HG02943 (cell line): Measurements from ENCODE around the gene CHDH.

Source experiments
- ATAC-seq: cut with Tn5 transposase; IDR thresholded peaks from one replicate; pipeline ENCODE4 v1.9.1; 2021; ENCODE audit warnings: mild to moderate bottlenecking, low read depth, moderate library complexity; ENCODE audit not compliant: unreplicated experiment

CHDH gene, protein sequence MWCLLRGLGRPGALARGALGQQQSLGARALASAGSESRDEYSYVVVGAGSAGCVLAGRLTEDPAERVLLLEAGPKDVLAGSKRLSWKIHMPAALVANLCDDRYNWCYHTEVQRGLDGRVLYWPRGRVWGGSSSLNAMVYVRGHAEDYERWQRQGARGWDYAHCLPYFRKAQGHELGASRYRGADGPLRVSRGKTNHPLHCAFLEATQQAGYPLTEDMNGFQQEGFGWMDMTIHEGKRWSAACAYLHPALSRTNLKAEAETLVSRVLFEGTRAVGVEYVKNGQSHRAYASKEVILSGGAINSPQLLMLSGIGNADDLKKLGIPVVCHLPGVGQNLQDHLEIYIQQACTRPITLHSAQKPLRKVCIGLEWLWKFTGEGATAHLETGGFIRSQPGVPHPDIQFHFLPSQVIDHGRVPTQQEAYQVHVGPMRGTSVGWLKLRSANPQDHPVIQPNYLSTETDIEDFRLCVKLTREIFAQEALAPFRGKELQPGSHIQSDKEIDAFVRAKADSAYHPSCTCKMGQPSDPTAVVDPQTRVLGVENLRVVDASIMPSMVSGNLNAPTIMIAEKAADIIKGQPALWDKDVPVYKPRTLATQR

DNA sequence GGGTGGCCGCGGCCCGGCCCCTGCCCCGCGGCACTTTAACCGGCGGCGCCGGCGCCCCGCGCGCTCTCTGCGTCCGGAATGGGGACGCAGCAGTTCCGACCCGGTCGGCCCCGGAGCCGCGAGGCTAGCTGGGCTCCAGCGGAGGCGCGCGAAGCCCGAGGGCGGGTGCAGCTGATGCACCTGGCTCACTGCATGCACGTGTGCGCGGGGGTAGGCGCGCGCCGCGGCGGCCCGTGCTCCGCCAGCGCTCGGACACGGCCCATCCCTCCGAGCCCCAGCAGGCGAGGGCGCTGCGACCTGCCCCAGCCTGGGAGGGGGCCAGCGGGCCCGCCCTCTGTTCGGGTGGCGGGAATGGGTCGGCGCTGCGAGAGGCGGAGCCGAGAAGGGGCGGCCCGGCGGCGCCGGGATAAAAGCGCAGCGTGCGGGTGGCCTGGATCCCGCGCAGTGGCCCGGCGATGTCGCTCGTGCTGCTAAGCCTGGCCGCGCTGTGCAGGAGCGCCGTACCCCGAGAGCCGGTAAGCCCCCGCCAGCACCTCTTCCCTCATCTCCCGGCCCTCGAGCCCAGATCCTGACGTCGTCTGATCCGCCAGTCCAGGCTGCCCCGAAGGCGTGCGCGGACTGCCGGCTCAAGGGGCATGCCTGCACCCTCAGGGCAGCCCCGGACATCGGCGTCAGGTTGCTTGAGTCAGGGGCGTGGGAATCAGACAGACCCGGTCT lies at the start of gene CHDH, which contains the start of gene IL17RB:
CHDH (minus strand) TSS at position 286 of the 717 bp plus-strand sequence. CDS start 22,411 bp downstream, outside the sequence.
IL17RB (plus strand) TSS at position 435 of the 717 bp plus-strand sequence; CDS start at position 456, 21 bp downstream.
- peak; percentile 26 for ATAC-seq

DNA sequence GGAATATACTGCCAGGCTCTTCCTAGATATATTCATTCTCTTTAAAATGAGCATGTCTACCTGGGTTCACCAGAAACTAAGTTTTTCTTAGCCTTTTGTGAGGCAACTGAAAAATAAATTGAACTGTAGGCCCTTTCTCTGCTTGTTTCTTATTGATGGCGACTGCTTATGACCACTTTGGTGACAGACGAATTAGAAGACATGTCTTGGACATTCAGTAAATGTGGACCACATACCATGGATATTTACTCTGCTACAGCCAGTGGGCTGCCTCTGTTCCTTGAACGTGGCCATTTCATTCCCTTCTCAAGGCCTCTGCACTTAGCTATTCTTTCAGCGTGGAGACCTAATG lies 46.0 kb upstream of the CHDH start:
- no peak for ATAC-seq

DNA sequence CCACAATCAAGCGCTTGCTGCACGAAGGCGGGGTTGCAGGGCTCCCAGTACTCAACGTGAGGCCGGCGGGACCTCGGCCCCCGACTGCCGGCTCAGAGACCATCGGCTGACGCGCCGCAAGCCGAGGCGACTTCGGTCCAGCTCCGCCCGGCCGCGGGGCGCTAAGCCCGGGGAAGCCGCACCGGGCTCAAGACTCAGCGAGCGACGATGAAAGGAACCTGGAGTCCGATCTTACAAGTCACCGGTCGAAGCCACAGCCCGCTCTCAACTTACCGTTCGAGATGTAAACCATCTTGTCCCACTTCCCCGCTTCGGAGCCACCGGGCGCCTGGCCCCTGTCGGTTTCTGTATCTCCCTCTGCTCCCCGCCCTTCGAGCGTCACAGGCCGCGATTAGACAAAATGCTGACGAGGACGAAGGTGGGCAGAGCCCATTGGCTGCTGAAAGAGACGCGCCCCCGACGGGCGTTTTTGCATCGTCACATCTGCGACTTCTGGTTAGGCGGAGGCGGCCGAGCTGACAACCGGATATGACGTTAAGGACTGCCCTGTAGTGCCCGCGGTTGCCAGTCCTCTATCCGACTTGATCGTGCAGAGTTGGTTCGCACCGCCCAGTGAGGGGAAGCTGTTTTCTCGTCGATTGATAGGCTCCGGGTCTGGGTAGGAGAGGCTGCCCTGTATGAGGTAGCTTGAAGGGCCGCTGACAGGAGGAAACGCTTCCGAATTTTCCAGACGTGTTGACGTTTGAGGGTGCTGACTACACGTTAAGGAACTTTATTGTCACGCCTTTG lies 45.5 kb upstream of the CHDH start, which contains the start of gene SELENOK:
SELENOK (minus strand) TSS at position 363 of the 789 bp plus-strand sequence.
- peak; percentile 98 for ATAC-seq

DNA sequence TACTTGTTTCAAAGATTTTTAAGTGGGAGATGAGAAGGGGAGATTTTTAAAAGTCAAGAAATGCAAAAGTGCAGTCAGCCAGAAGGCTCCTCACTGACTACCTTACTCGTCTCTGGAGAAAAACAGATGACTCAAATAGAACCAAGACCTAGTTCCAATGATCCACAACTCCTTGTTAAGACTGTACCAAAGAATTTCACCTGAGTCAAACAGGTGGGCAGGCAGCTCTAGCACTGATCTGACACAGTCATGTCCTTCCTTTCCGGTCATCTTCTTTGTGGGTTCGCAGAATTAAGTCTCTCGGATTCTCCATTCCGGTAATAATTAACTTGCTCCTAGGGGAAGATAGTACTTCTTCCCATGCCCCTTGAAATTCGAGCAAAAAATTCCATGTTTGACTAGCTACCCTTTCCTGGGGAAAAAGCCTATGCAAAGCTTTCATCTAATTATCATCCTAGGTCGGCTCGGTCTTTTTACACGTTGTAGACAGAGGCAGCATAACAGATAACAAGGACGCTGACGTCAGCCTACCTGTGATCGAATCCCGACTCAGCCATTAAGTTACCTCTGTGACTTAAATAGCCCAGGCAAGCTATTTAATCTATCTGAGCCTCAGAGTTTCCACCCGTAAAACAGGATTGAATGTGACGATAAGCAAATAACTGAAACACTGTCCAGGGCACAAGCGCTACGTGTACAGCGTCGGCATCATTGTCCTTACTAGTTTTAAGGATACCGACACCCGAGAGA lies 44.7 kb upstream of the CHDH start:
- no peak for ATAC-seq

DNA sequence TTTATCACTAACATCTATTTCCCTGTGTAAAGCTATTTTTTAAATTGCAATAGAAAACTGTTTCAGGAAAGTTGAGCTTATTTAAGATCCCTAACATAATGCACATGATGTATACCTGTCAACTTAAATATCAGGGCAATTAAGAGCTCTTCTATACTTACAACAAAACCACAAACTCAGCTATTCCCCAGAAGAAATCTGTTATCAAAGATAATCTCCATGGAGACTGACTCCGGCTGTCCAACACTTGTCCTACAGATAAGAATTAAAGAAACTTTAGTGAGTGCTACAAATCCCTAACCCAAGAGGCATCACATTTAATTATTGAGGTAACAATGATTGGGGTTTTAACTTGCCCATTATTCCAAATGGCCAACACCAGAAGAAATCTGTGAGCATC lies 42.0 kb upstream of the CHDH start:
- no peak for ATAC-seq

DNA sequence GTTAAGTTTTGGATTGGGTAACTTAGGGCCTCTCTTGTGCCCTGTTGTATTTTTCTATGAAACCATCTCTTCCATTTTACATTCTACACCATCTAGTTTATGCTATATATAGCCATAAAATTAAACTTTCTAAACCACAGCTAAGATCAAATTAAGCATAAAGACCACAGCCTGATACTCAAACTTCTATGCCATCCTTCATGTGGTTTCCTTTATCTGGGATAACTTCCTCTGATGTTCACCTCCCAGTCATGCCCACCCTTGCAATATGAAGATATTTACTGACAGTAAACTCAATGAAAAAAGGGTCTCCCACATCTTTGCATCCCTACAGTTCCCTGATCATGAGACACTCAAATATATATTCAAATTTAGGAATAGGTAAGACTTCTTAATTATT lies 41.2 kb upstream of the CHDH start:
- no peak for ATAC-seq

DNA sequence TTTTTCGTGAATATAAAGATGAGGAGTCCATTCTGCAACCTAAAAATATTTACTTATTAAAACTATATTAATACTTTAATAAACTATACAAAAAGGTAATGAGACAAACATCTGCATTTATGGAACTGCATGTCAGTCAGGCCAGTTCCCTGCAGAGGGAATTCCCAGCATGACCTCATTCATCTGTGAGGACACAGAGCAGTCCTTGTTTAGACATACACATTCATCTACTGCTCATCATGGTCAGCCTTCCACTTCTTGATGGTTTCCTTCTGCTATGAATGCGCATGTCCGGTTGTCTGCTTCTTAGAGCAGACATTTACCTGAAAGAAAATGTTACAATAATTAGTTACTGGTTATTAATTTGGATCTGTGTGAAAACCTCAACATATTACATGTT lies 39.0 kb upstream of the CHDH start:
- no peak for ATAC-seq

DNA sequence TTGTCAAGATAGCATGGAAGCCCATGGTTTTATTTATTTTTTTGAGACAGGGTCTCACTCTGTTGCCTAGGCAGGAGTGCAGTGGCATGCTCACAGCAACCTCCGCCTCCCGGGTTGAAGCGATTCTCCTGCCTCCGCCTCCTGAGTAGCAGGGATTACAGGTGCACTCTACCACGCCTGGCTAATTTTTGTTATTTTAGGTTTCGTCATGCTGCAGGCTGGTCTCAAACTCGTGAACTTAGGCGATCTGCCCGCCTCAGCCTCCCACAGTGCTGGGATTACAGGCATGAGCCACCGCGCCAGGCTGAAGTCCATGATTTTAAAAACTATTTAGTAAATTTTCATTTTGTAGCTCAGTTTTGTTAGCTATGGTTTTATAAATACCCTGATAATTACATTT lies 38.4 kb upstream of the CHDH start:
- no peak for ATAC-seq

DNA sequence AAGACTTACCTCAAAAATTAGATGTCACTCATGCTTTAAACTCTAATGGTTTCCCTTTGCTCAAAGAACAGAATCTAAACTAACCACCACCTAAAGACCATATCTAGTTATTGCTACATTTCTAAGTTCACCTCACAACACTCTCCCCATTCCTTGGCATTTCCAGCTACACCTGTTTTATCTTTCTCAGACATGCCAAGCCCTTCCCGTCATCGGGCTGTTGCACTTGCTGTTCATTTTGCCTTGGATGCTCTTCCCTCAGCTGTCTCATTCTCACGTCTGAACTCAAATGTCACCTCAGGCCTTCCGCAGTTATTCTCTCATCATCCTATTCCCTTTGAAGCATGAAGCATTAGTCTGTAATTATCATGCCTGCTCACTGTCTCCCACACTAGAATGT lies 36.8 kb upstream of the CHDH start:
- no peak for ATAC-seq

DNA sequence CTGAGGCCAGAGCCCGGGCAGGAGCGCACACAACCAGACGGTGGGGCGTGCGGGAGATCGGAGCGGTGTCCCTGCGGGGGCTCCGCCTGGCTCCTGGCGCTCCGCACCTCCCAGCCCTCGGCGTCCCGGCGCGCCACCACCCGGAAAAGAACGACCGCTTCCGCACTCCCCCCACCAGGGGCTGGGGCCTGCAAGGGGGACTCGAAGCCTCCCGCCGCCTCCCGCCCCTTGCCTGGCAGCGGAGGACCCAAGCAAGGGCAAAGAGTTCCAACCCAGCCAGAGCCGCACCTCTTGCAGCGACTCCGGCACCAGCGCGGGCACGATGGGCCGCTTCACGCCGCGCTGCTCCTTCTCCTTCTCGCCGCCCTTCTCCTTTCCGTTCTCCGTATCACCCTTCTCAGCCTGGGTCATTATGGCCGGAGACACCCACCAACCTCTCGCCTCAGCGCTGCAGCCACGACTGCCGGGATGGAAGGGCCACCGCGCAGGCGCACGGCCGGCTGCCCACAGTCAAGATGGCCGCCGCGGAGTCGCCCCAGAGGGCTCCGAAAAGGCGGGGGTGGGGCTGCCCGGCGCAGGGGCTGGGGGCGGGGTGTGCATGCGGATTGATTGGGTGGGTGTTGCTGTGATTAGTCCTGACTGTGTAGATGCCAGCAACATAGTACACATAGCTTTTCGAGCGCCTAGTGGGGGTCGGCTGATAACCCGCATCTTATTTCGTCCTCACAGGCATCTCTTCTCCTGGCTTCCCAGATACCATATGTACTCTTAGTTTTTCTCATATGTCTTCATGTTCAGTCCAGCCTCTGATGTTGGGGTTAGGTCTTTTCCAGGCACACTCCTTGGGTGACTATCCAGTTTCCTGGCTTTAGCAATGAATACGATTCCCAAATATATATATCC lies 35.7 kb upstream of the CHDH start, which contains the start of gene ACTR8:
ACTR8 (minus strand) TSS at position 462 of the 903 bp plus-strand sequence; CDS start at position 411, 51 bp downstream.
- peak; percentile 85 for ATAC-seq

DNA sequence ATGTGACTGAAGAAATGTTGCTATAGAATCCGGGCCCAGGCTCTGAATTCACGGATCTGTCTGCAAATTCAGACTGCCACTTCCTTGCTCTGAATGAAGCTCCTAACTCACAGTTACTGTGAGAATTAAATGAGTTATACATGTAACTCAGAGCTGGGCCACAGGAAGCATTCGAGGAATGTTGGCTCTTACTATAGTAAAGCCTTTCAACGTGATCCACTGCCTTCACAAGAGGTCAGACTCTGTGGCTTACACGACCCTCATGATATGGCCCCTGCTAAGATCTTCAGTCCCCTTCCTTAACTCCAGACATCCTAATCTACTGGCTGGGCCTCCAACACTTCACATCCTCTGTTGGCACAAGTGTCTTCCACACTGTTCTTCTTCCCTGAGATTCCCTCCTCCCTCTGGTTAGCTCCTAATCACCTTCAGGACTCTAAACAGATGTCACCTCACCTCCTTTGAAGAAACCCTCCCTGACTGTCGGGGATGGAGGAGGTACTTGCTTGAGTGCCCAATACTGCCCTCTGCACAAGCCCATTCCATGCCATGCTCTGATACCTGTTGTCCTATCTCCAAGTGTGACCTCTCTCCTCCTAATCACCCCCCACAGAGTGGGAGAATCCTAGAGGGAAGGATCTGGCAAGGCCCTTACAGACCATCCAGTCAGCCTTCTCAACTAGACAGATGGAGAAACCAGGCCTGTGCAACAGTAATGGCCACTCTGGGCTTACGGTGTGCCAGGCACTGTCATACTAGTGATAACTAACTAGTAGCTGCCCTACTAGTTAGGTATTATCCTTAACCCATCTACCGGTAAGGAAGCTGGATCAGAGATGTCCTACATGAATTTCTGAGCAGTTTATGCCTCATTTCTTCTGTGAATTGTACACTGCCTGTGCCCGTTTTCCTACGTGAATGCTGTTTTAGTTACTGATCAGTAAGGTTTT lies 34.5 kb upstream of the CHDH start:
- ATAC-seq = no peak

DNA sequence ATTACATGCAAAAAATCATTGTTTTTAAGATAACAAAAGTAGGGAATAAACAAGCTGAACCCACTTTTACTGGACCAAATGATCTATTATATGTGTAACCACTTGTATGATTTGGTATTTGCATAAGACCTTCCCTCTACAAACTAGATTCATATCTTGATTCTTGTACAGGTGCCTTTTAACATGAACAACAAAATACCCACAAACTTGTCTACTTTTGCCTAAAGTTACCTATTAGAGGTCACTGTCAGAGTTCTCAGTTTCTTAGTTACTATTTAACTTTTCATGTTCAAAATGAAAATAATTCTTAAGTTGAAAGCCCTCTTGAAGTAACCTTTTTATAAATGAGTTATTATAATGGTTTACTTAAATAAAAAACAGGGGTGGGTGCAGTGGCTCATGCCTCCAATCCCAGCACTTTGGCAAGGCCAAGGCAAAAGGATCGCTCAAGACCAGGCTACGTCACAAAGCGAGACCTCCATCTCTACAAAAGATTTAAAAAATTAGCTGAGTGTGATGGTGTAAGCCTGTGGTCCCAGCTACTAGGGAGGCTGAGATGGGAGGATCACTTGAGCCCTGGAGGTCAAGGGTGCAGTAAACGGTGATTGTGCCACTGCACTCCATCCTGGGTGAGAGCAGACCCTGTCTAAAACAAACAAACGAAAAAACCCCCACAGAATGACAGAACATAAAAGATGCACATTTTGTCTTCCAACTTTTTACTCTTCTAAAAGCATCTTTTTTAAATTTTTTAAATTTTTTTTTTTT lies 19.7 kb upstream of the CHDH start:
- no peak for ATAC-seq

DNA sequence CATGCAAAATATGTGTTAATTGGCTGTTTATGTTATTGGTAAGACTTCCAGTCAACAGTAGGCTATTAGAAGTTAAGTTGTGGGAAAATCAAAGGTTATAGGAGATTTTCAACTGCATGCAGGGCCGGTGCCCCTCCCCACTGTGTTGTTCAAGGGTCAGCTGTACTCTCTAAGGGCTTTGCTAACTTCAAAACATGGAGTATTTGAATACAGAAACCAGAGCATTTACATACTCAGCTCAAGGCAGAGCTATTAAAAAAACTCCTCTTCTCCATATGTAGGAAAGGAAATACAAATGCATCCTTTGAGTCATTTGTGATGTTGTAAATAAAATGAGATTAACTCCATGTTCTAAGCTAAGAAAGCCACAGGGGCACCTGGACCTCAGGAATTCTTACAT lies 16.9 kb upstream of the CHDH start:
- ATAC-seq = no peak

DNA sequence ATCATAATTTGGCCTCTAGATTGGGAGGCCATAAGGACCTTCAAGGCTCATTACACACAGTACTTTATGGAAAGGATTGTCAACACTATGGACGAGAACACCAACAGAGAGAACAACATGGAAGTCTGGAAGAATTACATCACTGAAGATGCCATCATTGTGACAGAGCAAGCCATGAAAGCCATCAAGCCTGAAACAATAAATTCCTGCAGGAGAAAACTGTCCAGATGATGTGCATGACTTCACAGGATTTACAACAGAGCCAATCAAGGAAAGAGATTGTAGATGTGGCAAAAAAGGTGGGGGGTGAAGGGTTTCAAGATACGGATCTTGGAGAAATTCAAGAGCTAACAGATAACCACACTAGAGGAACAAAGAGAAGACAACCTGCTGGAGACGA lies 16.0 kb upstream of the CHDH start:
- ATAC-seq = no peak

DNA sequence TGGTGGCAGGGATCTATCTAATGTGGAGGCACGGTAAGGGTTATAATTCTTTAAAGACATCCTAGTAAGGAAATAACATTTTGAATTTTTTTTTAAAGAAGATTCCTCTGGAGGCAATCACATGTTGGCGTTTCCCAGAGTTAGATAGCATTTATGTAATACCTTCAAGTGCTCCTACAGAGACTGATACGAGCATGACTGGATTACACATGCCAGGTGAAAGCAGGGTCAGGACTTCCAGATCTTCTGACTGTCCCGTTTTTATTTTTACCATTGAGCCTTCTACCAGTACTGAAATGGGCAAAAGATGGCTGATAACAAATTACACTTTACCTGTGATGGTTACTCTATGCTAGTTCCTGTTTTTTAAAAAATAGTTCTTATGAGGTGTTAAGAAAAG lies 14.0 kb upstream of the CHDH start:
- no peak for ATAC-seq

DNA sequence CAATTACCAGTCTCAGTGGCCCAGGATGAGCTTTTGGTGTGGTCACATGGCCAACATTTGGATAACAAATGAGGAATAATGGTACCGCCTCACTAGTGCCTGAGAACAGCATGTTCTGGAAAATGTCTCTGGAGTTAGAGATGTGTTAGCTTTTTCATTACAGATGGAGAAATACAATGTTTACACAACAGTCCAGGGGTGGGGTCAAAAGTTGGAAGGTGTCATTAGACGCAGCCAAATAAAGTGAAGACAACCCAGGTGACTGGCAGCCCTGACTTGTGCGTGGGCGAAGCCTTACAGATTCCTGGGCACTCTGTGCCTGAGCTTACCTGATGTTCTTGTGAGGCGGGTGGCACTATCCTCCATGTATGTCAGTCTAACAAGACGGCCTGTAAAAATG lies 13.0 kb upstream of the CHDH start:
- ATAC-seq = no peak
